SH-SY5Y (cell line): ENCODE measurements around the gene EGR4.

Source experiments
- GATA2 ChIP-seq: IDR thresholded peaks from 2 replicates; pipeline ENCODE4 v1.6.1; 2011; ENCODE audit warnings: mild to moderate bottlenecking, low read depth, low read length
- GATA3 ChIP-seq: IDR thresholded peaks from 2 replicates; pipeline ENCODE4 v1.6.1; 2011; ENCODE audit warnings: low read depth, mild to moderate bottlenecking, low read length, moderate library complexity

GRCh38 chr2:73294239-73294638, 891 bp upstream of the EGR4 start:
- TF ChIP-seq GATA3 (no peak), GATA2 (no peak)
